Measurements from ENCODE around the gene HBA1.

GRCh38 chr16:160691-161190, 15.7 kb upstream of the HBA1 start:
- TF ChIP-seq POLR2A (IDR thresholded peaks at IDR 0.05; ENCODE audit: low read length) (no peak), GATA1 (IDR thresholded peaks at IDR 0.05; ENCODE audit: low read depth, low read length) (no peak)

Data from erythroblast (primary cell).